ACC112 (cell line): Measurements from ENCODE around the gene EHD3.
A peak's percentile ranks its signal among the peaks of the same experiment; 100 is the strongest.

Experiments
- H2AFZ ChIP-seq: fragments of 200-600 bp; sonication (generic); one replicate; pipeline ENCODE4 v1.6.0; 2017; ENCODE audit warnings: antibody characterized with exemption, low read length; ENCODE audit not compliant: unreplicated experiment
- H3K27ac ChIP-seq: fragments of 200-600 bp; sonication (generic); 2 replicates; pipeline ENCODE4 v1.5.1; 2014; ENCODE audit warnings: low read depth, mild to moderate bottlenecking, antibody characterized with exemption, low read length, moderate library complexity
- H3K27me3 ChIP-seq: fragments of 200-600 bp; sonication (generic); 2 replicates; pipeline ENCODE4 v1.6.1; 2014; ENCODE audit warnings: mild to moderate bottlenecking, antibody characterized with exemption, low read length, moderate library complexity, mixed read lengths; ENCODE audit not compliant: insufficient read depth
- H3K36me3 ChIP-seq: fragments of 200-600 bp; sonication (generic); 2 replicates; pipeline ENCODE4 v1.6.1; 2016; ENCODE audit warnings: mild to moderate bottlenecking, antibody characterized with exemption, low read length, moderate library complexity, mixed read lengths; ENCODE audit not compliant: insufficient read depth
- H3K4me1 ChIP-seq: fragments of 200-600 bp; sonication (generic); one replicate; pipeline ENCODE4 v1.6.1; 2016; ENCODE audit warnings: low read length, mixed read lengths; ENCODE audit not compliant: insufficient read depth, unreplicated experiment, control insufficient read depth
- H3K4me3 ChIP-seq: fragments of 200-600 bp; sonication (generic); 2 replicates; pipeline ENCODE4 v1.5.1; 2014; ENCODE audit warnings: mild to moderate bottlenecking, low read depth, low read length
- H3K79me2 ChIP-seq: fragments of 200-600 bp; sonication (generic); one replicate; pipeline ENCODE4 v1.6.0; 2016; ENCODE audit warnings: low read length; ENCODE audit not compliant: control insufficient read depth, unreplicated experiment, insufficient read depth

The EHD3 gene

DNA sequence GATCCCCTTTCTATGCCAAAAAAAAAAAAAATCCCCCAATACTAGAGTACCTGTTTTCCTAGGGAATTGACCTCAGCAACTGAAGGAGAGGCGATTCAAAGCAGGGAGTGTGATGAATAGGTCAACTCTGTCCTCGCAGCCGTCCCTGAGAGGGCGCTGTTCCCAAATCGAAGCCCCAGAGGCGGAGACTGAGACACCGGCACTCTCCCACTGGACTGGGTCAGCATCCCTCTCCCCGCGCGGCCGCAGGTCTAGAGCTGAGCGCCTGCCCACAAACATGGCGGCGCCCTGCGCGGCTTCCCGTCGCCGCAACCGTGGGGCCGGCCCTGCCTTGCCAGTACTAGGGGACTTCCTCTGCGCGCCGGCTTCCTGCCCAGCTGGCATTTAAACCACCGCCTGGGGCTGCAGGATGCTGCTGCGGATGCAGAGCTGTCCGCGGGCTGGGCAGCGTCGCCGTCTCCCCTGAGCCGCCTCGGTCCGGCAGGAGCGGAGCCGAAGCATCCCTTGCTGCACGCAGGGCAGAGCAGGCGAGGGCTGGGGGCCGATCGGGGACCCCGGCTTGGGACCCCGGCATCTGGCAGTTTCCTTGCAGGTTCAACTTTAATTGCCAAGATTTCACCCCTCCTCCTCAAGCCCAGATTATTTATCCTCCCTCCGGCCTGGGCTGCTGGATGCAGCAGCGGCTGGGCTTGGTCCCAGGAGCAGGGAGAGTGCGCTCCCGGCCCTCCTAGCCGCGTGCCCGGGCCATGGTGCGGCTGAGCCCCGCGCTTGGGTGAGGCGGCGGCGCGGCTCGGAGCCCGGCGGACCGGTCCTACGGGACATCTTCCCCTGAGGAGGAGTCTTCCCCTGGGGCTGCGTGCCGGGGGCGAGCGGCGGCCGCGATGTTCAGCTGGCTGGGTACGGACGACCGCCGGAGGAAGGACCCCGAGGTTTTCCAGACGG lies at the start of gene EHD3:
EHD3 (plus strand) TSS at position 412 of the 942 bp plus-strand sequence; CDS start at position 882, 470 bp downstream.
- H3K79me2 ChIP-seq = no peaks in the 10 kb centered on the region
- peak within 1 kb of the TSS; percentile 87 for H2AFZ ChIP-seq
- peaks cover 27% of the 10 kb centered on the region for H3K27me3 ChIP-seq
- no peak within 1 kb of the TSS for H3K27ac ChIP-seq
- H3K36me3 ChIP-seq = no peaks in the 10 kb centered on the region
- peaks cover 5% of the 10 kb centered on the region for H3K4me1 ChIP-seq
- peak within 1 kb of the TSS; percentile 90 for H3K4me3 ChIP-seq

DNA sequence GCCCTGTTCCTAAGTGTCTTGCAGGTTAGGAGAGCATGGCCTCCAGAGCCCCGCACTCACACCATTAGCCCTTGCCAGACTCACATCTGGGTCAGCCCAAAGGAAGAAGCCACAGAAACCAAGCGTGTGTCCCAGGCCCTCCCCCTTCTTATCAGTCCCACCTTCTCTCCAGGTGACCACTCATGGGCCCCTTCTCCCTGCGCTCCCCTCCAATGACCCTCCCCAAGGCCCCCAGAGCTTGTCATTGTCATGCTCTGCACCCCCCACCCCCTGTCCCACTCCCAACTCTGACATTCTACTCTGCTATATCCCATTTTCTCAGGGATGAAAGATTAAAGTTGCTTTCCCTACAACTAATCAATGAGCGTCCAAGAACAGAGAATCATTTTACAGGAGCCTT lies 46.8 kb upstream of the EHD3 start:
- Histone ChIP-seq H2AFZ (no peak overlapping the region), H3K79me2 (no peaks in the 10 kb centered on the region), H3K27me3 (peaks cover 17% of the 10 kb centered on the region), H3K36me3 (no peaks in the 10 kb centered on the region), H3K4me1 (no peaks in the 10 kb centered on the region), H3K27ac (no peak overlapping the region), H3K4me3 (no peak overlapping the region)

DNA sequence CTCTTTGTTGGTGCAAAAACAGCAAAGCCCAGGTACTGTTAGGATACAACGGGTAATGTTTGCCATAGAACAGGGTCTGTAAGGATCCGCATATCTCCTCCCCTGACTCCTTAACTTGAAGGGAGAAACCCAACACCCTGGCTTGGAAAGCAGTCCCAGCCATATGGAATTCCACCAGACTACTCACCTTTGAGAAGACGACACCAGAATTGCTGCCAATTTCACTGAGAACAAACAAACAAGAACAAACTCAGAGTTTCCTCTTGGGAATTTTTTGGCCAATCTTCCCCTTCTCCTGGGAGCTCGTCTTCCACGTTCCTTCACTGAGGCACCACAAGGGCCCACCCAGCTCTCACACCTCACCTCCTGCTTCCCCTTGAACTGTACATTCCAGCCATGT lies 45.8 kb upstream of the EHD3 start:
- H3K79me2 ChIP-seq = no peaks in the 10 kb centered on the region
- peaks cover 17% of the 10 kb centered on the region for H3K27me3 ChIP-seq
- H3K27ac ChIP-seq = no peak overlapping the region
- no peaks in the 10 kb centered on the region for H3K36me3 ChIP-seq
- H2AFZ ChIP-seq = no peak overlapping the region
- H3K4me3 ChIP-seq = no peak overlapping the region
- H3K4me1 ChIP-seq = no peaks in the 10 kb centered on the region

DNA sequence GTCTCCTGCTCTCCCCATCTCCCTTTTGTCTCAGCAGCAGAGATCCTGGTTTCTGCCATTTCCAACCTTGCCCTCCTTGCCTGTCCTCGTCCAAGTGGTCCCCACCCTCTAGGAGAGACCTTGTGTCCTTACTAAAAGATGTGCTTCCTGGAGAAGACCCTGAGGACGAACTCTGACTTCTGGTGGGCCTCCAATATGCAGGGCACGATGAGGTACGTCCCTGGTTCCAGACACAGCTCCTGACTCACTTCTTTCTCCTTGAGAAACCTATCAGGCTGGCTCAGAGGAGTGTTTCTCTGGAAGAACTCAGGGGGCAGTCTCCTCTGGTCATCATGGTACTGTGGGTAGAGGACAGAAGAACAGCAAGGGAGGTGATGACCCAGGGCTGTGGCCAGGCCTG lies 44.8 kb upstream of the EHD3 start:
- no peaks in the 10 kb centered on the region for H3K79me2 ChIP-seq
- H2AFZ ChIP-seq = no peak overlapping the region
- peaks cover 19% of the 10 kb centered on the region for H3K27me3 ChIP-seq
- no peaks in the 10 kb centered on the region for H3K36me3 ChIP-seq
- H3K4me1 ChIP-seq = no peaks in the 10 kb centered on the region
- no peak overlapping the region for H3K4me3 ChIP-seq
- H3K27ac ChIP-seq = no peak overlapping the region

DNA sequence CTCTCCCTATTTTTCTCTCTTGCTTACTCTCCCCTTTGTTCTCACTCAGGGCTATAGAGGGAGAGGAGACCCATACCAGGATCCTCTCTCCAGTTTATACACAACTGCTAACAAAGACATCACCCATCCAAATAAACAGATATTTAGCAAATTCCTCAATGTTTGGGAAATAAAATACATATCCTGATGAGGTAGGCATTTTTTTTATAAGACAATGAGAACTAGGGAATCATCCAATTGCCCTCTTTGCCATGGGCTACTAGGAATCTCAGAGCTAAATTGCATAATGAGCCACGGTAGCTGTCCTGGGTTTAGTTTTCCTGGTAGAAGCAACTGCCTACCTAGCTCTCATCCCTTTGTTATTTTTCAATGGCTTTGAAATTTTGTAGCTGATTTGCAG lies 43.8 kb upstream of the EHD3 start:
- H3K79me2 ChIP-seq = no peaks in the 10 kb centered on the region
- no peak overlapping the region for H3K4me3 ChIP-seq
- H2AFZ ChIP-seq = no peak overlapping the region
- peaks cover 19% of the 10 kb centered on the region for H3K27me3 ChIP-seq
- no peak overlapping the region for H3K27ac ChIP-seq
- no peaks in the 10 kb centered on the region for H3K36me3 ChIP-seq
- no peaks in the 10 kb centered on the region for H3K4me1 ChIP-seq

DNA sequence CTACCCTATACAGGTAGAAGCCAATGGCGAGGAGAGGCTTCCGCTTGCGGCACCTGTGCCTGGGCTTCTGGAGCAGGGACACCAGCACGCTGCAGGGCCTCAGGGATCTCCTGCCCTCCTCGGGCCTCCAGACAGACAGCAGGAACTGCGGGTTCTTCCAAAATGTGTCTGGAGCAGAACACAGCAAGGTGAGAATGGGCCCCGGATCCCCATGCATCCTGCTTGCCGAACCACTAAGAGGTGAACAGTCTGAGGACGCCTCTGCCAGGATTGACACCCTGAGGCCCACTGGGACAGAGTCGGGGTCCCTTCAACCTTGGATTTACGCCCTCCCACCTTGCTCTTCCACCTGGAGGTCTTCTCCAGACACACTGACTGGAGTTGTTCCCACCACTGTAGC lies 42.0 kb upstream of the EHD3 start:
- Histone ChIP-seq H3K79me2 (no peaks in the 10 kb centered on the region), H3K36me3 (no peaks in the 10 kb centered on the region), H3K27me3 (peaks cover 10% of the 10 kb centered on the region), H3K4me3 (no peak overlapping the region), H3K4me1 (no peaks in the 10 kb centered on the region), H2AFZ (no peak overlapping the region), H3K27ac (no peak overlapping the region)

DNA sequence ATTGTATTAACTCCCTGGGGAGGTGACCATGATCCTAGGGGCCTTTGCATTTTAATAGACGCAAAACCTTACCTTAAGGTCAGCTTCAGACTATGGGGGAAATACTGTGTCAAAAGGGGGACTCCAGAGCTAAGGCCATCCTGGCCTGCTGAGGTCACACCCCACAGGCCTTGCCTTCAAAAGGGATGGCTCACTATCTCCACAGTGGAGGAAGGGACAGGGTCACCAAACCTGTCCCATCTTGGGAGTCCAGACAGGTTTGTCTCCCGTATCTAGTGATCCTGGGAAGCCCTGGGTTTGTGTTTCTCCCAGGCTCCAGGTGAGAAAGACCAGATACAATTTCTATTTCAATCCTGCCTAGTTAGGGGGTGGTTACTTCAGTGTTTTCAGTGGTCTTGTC lies 41.6 kb upstream of the EHD3 start:
- peaks cover 10% of the 10 kb centered on the region for H3K27me3 ChIP-seq
- no peaks in the 10 kb centered on the region for H3K79me2 ChIP-seq
- no peak overlapping the region for H3K4me3 ChIP-seq
- H3K27ac ChIP-seq = no peak overlapping the region
- no peak overlapping the region for H2AFZ ChIP-seq
- H3K36me3 ChIP-seq = no peaks in the 10 kb centered on the region
- H3K4me1 ChIP-seq = no peaks in the 10 kb centered on the region

DNA sequence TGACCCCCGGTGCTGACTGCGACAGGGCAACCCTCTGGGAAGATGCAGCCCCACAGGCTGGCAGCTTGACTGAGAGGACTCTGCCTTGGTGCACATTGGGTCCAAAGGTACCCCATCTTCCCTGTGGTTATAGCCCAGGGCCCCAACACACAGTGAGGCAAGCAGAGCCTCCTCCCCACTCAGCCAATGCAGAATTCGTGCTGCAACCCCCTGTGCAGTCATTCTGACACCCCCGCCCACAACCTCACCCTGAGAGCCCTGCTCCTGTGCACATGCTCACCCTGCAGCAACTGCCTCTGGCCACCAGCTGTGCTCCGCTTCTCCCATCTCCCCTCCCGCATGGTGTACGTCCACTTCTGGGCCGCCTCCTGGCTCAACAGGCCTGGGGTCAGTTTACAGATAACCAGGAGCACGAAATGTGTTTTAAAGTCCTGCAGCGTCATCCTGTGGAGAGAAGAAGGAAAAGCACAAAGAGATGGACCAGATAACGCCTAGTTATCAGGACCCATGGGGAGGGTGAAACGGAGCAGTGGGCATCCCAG lies 41.0 kb upstream of the EHD3 start:
- Histone ChIP-seq H3K4me1 (no peaks in the 10 kb centered on the region), H3K27me3 (peaks cover 10% of the 10 kb centered on the region), H3K36me3 (no peaks in the 10 kb centered on the region), H2AFZ (no peak overlapping the region), H3K27ac (no peak overlapping the region), H3K79me2 (no peaks in the 10 kb centered on the region), H3K4me3 (no peak overlapping the region)

DNA sequence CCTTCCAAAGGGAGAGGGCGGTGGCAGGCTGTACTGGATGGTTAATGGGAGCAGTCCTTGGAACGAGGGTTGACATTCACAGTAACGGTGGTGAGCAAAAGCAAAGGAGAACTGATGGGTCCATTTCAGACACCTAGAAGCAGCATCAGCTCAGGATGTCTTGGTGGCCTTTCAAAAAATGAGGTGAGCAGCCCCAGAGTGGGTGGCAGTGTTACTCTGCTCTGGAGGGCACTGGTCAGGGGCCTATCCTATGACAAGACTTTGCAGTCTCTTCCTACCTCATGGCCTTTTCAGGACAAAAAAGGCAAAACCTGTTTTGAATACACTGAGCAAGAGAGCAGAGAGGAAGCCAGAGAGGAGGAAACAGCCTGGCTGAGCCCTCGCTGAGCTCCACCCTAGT lies 40.1 kb upstream of the EHD3 start:
- Histone ChIP-seq H3K4me3 (no peak overlapping the region), H3K27me3 (peaks cover 10% of the 10 kb centered on the region), H2AFZ (no peak overlapping the region), H3K79me2 (no peaks in the 10 kb centered on the region), H3K36me3 (no peaks in the 10 kb centered on the region), H3K27ac (no peak overlapping the region), H3K4me1 (no peaks in the 10 kb centered on the region)

DNA sequence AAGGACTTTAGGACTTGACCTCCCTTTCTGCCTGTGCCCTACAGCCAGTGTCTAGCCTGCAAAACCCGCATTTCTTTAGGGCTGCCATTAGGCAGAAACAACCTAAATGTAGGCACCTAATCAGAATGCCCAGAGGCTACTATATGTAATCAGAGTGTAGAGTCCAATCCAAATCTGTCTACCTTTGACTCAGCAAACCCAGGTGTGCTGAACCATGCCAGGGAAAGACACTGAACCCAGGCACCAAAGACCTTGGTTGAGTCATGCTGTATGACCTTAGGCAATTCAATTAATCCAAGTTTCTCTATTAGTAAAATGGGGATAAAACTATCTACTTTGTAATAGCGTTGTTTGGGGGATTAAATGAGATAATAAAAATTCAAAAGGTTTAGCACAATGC lies 37.3 kb upstream of the EHD3 start:
- H3K4me1 ChIP-seq = no peaks in the 10 kb centered on the region
- H3K4me3 ChIP-seq = no peak overlapping the region
- no peak overlapping the region for H2AFZ ChIP-seq
- no peak overlapping the region for H3K27ac ChIP-seq
- H3K36me3 ChIP-seq = no peaks in the 10 kb centered on the region
- peaks cover 9% of the 10 kb centered on the region for H3K27me3 ChIP-seq
- H3K79me2 ChIP-seq = no peaks in the 10 kb centered on the region

DNA sequence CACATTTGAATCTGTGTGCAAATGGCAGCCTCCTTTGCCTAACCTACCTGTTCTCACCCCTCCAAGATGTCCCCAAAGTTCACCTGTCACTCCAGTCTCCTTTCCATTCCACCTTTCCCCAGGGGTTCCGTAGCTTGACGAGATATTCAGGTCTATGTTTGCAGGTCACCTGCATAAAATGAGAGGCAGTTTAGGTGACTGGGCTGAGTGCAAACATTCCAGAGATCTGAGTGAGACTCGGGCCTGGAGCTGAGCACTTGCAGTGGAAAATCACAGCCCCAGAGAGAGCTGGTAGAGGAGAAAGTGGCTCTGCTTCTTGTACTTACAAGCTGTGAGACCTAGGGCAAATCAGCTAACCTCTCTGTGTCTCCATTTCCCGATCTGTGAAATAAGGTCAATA lies 36.8 kb upstream of the EHD3 start:
- Histone ChIP-seq H3K4me3 (no peak overlapping the region), H3K27ac (no peak overlapping the region), H3K36me3 (no peaks in the 10 kb centered on the region), H2AFZ (no peak overlapping the region), H3K79me2 (no peaks in the 10 kb centered on the region), H3K4me1 (no peaks in the 10 kb centered on the region), H3K27me3 (peaks cover 9% of the 10 kb centered on the region)
